T-cell (primary cell): Measurements from ENCODE around the gene TECTA. TPM values are rescaled to one million over a fixed set of nuclear protein-coding genes. Genes with fewer than 3 reads are reported as not detected.

Source experiments
- ATAC-seq, 4 experiments: fragments of 200-7000 bp in 3 of 4; fragments of 150-1000 bp in 1 of 4; cut with Tn5 transposase; replicated peaks in 1 of 4; 1 replicate in 3 of 4; 2 replicates in 1 of 4; pipeline ENCODE4 v1.10.0; 2021; ENCODE audit warnings: moderate library complexity in 3 of 4, mild to moderate bottlenecking in 2 of 4, moderate number of reproducible peaks in 1 of 4
- CTCF ChIA-PET, 2 donors: fragments of 300-600 bp; sonication (Branson Sonifier 250); formaldehyde crosslinking; loops; one replicate each; lab custom pipeline; 2022; ENCODE audit warnings: antibody characterized with exemption in 2 of 2; lab: Charles Lee
- POLR2A ChIA-PET, 2 donors: fragments of 300-600 bp; sonication (Branson Sonifier 250); formaldehyde crosslinking; loops; one replicate each; lab custom pipeline; 2022; ENCODE audit warnings: antibody characterized with exemption in 2 of 2; lab: Charles Lee
- DNase-seq, 35 experiments: peaks; one replicate each; pipeline versions ENCODE4 v3.0.0 to v3.0.0-alpha.2; 2013 to 2023
- H3K27ac ChIP-seq: one replicate; pipeline ENCODE4 v1.5.1; 2013; ENCODE audit warnings: low read length
- H3K27me3 ChIP-seq, 2 experiments: replicated peaks in 1 of 2; 1 replicate in 1 of 2; 2 replicates in 1 of 2; pipeline versions ENCODE4 v1.6.1 to v1.7.0; 2013; ENCODE audit warnings: low read length in 1 of 2, mixed read lengths in 1 of 2; ENCODE audit not compliant: control insufficient read depth in 2 of 2, insufficient read depth in 2 of 2; ENCODE audit errors: extremely low read depth in 1 of 2
- H3K36me3 ChIP-seq, 2 donors: 1 replicate in 1 of 2; 2 replicates in 1 of 2; pipeline versions ENCODE4 v1.6.1 to v1.7.0; 2013; ENCODE audit warnings: low read length in 1 of 2; ENCODE audit not compliant: control insufficient read depth in 2 of 2, insufficient read depth in 1 of 2; ENCODE audit errors: extremely low read depth in 1 of 2
- H3K4me1 ChIP-seq, 2 experiments: 1 replicate in 1 of 2; 2 replicates in 1 of 2; pipeline versions ENCODE4 v1.6.1 to v1.7.0; 2013; ENCODE audit warnings: low read length in 2 of 2, mixed read lengths in 1 of 2; ENCODE audit not compliant: insufficient read depth in 2 of 2, control insufficient read depth in 1 of 2; ENCODE audit errors: extremely low read depth in 1 of 2
- H3K4me3 ChIP-seq, 2 donors: 1 replicate in 1 of 2; 2 replicates in 1 of 2; pipeline versions ENCODE4 v1.5.1 to v1.7.0; 2013; ENCODE audit warnings: mild to moderate bottlenecking in 2 of 2, low read length in 1 of 2, moderate library complexity in 1 of 2; ENCODE audit not compliant: control insufficient read depth in 1 of 2; ENCODE audit errors: extremely low read depth in 1 of 2
- H3K9me3 ChIP-seq: 2 replicates; pipeline ENCODE4 v1.7.0; 2013
- H3K27ac Mint-ChIP-seq, 2 donors: one replicate each; pipeline ENCODE4 v1.8.0; 2020 to 2021; ENCODE audit warnings: mild to moderate bottlenecking in 2 of 2, mixed read lengths in 2 of 2
- H3K27me3 Mint-ChIP-seq, 2 donors: one replicate each; pipeline ENCODE4 v1.8.0; 2021 to 2022; ENCODE audit warnings: mixed read lengths in 2 of 2
- H3K36me3 Mint-ChIP-seq: one replicate; pipeline ENCODE4 v1.8.0; 2021; ENCODE audit warnings: mixed read lengths
- H3K4me1 Mint-ChIP-seq, 3 donors: one replicate each; pipeline ENCODE4 v1.8.0; 2020 to 2022; ENCODE audit warnings: mixed read lengths in 3 of 3, mild to moderate bottlenecking in 1 of 3
- H3K4me3 Mint-ChIP-seq, 3 donors: one replicate each; pipeline ENCODE4 v1.8.0; 2020 to 2022; ENCODE audit warnings: mild to moderate bottlenecking in 3 of 3, mixed read lengths in 3 of 3, moderate library complexity in 3 of 3
- H3K9me3 Mint-ChIP-seq, 3 donors: one replicate each; pipeline ENCODE4 v1.8.0; 2020 to 2022; ENCODE audit warnings: mixed read lengths in 3 of 3
- WGBS: methylation state at CpG from one replicate; pipeline ENCODE4 v1.1.5; 2013; ENCODE audit warnings: missing lambda C conversion rate; ENCODE audit not compliant: insufficient coverage; 5-methylcytosine and 5-hydroxymethylcytosine counted together
- total RNA-seq, 35 experiments: library from RNA in 6 of 35; stranded (reverse) in 6 of 35; fragments of 120-200 nt in 1 of 35; gene quantifications; one replicate each; pipeline versions ENCODE4 v1.2.1 to v1.2.4 and lab custom pipeline; 2013 to 2026

The TECTA gene
- total RNA-seq, 5 donors from 2014 or later (not counting 1 experiment from before 2014, with no cell fraction given), result 0.30 to 0.60 (median 0.50) TPM

DNA sequence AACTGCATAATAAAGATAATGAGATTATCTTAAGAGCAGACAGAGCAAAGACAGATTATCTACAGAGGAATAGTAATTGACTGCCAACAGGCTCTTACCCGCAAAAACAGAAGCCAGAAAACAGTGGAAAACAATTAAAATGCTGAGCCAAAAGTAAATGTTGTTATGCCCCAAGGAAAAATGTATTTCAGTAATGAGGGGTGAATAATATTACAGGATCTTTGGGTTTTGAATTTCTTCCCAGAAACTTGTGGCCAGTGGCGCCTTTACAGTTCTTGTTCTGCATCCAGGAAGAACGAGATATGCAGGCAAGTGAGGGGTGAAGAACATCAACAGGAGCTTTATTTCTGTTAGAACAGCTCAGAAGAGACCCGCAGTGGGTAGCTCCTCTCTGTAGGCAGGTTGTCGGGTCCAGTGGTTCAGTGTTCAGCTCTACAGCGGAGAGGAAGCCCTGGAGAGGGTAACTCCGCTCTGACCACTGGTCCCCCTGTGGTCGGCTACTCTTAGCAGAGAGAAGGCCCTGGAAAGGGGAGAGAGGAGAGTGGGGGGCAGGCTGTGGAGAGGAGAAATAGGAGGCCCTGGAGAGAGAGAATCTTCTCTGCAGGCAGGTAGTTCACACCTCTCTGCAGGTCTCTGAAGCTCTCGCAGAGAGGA lies 139.7 kb downstream of the TECTA start:
- Mint-ChIP-seq H3K36me3 (no peaks in the 10 kb centered on the region), H3K4me3 (no peak overlapping the region), H3K4me1 (peaks cover 0 to 9% (median 6%) of the 10 kb centered on the region in 3 donors), H3K27ac (no peak overlapping the region), H3K27me3 (peaks cover 8 to 18% of the 10 kb centered on the region in 2 donors), H3K9me3 (no peaks in the 10 kb centered on the region)
- 94% methylated on average over 2 of the region's 9 CpGs for WGBS
- Histone ChIP-seq H3K4me3 (no peak overlapping the region), H3K27me3 (peaks cover 0 to 23% of the 10 kb centered on the region in 2 experiments), H3K9me3 (no peaks in the 10 kb centered on the region), H3K27ac (no peak overlapping the region), H3K36me3 (no peaks in the 10 kb centered on the region), H3K4me1 (no peaks in the 10 kb centered on the region)
- ATAC-seq, result no peak
- no peak for DNase-seq
- POLR2A ChIA-PET, result no interaction called here
- CTCF ChIA-PET, result interaction anchor here in 1 of 2 donors (0.6 kb wide), 1 partner anchor 40 kb away, joined by 4 read pairs; no protein-coding TSS in a partner anchor

Other genes with a start within 250 kb of the TECTA start
- 10 to 100 TPM; 16.0 to 26.4 (median 19.0) TPM for gene TBCEL, start 77.1 kb upstream of the TECTA start, total RNA-seq
- gene SC5D, start 191.5 kb downstream of the TECTA start, total RNA-seq, result 10 to 100 TPM; 19.1 to 51.3 (median 25.6) TPM